IMR-90 (cell line): ENCODE results near the gene ATP11A.

Experiments used
- MAFK ChIP-seq: IDR thresholded peaks from 2 replicates; pipeline ENCODE4 v1.6.1; 2012; ENCODE audit warnings: low read depth, low read length, improper control_type of control experiment
- MAZ ChIP-seq: IDR thresholded peaks from 2 replicates; pipeline ENCODE4 v1.6.1; 2012; ENCODE audit warnings: low read depth, mild to moderate bottlenecking, low read length, improper control_type of control experiment, moderate library complexity, borderline replicate concordance
- POLR2A ChIP-seq: IDR thresholded peaks from 2 replicates; pipeline ENCODE4 v1.6.1; 2012; ENCODE audit warnings: mild to moderate bottlenecking, low read depth, low read length
- RAD21 ChIP-seq: IDR thresholded peaks from 2 replicates; pipeline ENCODE4 v1.6.1; 2012; ENCODE audit warnings: low read length, improper control_type of control experiment
- RCOR1 ChIP-seq: IDR thresholded peaks from 2 replicates; pipeline ENCODE4 v1.6.1; 2012; ENCODE audit warnings: mild to moderate bottlenecking, low read length, improper control_type of control experiment; ENCODE audit not compliant: insufficient replicate concordance
- RFX5 ChIP-seq: IDR thresholded peaks from 2 replicates; pipeline ENCODE4 v1.8.0; 2012; ENCODE audit warnings: low read depth, mild to moderate bottlenecking, low read length, moderate library complexity
- SMC3 ChIP-seq: fragments of 150-350 bp; IDR thresholded peaks from 2 replicates; pipeline ENCODE4 v1.6.1; 2016; ENCODE audit warnings: low read depth, mild to moderate bottlenecking, antibody characterized with exemption, low read length, moderate library complexity
- TF ChIP-seq, protein P1 (sequence below): conservative IDR thresholded peaks from 2 replicates; pipeline ENCODE4 v1.5.1; 2012; ENCODE audit warnings: mild to moderate bottlenecking, low read depth, low read length, improper control_type of control experiment

DNA sequence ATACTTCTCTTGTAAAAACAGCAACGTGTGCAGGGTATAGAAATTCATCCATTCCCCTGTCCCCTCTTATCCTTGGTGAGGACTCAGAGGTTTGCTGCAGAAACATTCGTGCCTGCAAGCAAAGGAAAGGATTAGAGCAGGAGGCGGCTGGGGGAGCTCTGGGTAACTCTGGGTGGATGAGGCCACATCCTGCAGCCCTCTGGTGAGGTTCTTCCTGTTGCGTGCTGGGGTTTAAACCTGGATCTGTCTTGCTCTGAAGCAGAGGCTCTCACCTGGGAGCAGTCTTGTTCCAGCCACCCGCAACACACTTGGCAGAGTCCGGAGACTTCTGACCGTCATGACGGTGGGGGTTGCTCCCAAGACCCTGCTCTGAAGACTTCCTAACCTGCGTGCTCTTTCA lies 69.2 kb downstream of the ATP11A start:
- TF ChIP-seq, protein P1, sequence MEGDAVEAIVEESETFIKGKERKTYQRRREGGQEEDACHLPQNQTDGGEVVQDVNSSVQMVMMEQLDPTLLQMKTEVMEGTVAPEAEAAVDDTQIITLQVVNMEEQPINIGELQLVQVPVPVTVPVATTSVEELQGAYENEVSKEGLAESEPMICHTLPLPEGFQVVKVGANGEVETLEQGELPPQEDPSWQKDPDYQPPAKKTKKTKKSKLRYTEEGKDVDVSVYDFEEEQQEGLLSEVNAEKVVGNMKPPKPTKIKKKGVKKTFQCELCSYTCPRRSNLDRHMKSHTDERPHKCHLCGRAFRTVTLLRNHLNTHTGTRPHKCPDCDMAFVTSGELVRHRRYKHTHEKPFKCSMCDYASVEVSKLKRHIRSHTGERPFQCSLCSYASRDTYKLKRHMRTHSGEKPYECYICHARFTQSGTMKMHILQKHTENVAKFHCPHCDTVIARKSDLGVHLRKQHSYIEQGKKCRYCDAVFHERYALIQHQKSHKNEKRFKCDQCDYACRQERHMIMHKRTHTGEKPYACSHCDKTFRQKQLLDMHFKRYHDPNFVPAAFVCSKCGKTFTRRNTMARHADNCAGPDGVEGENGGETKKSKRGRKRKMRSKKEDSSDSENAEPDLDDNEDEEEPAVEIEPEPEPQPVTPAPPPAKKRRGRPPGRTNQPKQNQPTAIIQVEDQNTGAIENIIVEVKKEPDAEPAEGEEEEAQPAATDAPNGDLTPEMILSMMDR = no peak
- TF ChIP-seq SMC3 (no peak), MAZ (no peak), RFX5 (no peak), POLR2A (no peak), MAFK (no peak), RCOR1 (no peak), RAD21 (no peak)
